H1 (cell line): ENCODE measurements around the gene TOMM5. TPM values are rescaled to one million over a fixed set of nuclear protein-coding genes. Genes with fewer than 3 reads are reported as not detected.

Experiments
- CTCF ChIA-PET: fragments of 300-600 bp; sonication (Branson Sonifier 250); formaldehyde crosslinking; loops from one replicate; lab custom pipeline; 2021; ENCODE audit not compliant: partially characterized antibody; lab: Charles Lee
- POLR2A ChIA-PET: fragments of 300-600 bp; sonication (Branson Sonifier 250); formaldehyde crosslinking; loops from one replicate; lab custom pipeline; 2021; ENCODE audit warnings: inconsistent platforms; ENCODE audit not compliant: partially characterized antibody; lab: Charles Lee
- DNase-seq, 2 experiments: peaks; one replicate each; pipeline versions ENCODE4 v3.0.0 to v3.0.0-alpha.2; 2010 to 2022; ENCODE audit warnings: low spot score in 2 of 2, low read depth in 1 of 2, mixed read lengths in 1 of 2
- FAIRE-seq: peaks from 2 replicates; lab custom pipeline; 2011; peaks lifted over from hg19 to GRCh38; lab: Jason Lieb, UNC
- H2AFZ ChIP-seq: 2 replicates; pipeline ENCODE4 v1.8.1; 2012; ENCODE audit warnings: low read length, inconsistent platforms
- H2AK5ac ChIP-seq: 2 replicates; pipeline ENCODE4 v1.6.1; 2013; ENCODE audit warnings: low read depth, low read length
- H2BK120ac ChIP-seq: replicated peaks from 2 replicates; pipeline ENCODE3; 2013; ENCODE audit warnings: low read depth, low read length, inconsistent platforms
- H2BK12ac ChIP-seq: 2 replicates; pipeline ENCODE4 v1.6.1; 2013; ENCODE audit warnings: low read depth, low read length
- H2BK15ac ChIP-seq: 2 replicates; pipeline ENCODE4 v1.6.1; 2013; ENCODE audit warnings: low read length
- H2BK20ac ChIP-seq: 2 replicates; pipeline ENCODE4 v1.6.1; 2013; ENCODE audit warnings: low read length
- H2BK5ac ChIP-seq: 2 replicates; pipeline ENCODE4 v1.6.1; 2013; ENCODE audit warnings: low read depth, low read length
- H3K14ac ChIP-seq: 2 replicates; pipeline ENCODE4 v1.6.1; 2013; ENCODE audit warnings: inconsistent platforms; ENCODE audit not compliant: insufficient read length
- H3K18ac ChIP-seq: 2 replicates; pipeline ENCODE4 v1.6.1; 2013; ENCODE audit warnings: low read length; ENCODE audit errors: extremely low read depth
- H3K23ac ChIP-seq: 2 replicates; pipeline ENCODE4 v1.6.1; 2013; ENCODE audit warnings: inconsistent platforms; ENCODE audit not compliant: insufficient read length
- H3K23me2 ChIP-seq: 2 replicates; pipeline ENCODE4 v1.6.1; 2013; ENCODE audit warnings: low read depth, low read length
- H3K27ac ChIP-seq: 2 replicates; pipeline ENCODE4 v1.6.1; 2011; ENCODE audit warnings: low read depth, low read length, inconsistent platforms
- H3K27me3 ChIP-seq, 4 experiments: replicated peaks in 1 of 4; 1 replicate in 1 of 4; 2 replicates in 3 of 4; pipeline versions ENCODE4 v1.6.1 to v1.8.1; 2011 to 2013; ENCODE audit warnings: low read length in 3 of 4, mild to moderate bottlenecking in 3 of 4, inconsistent platforms in 2 of 4, mixed read lengths in 2 of 4, moderate library complexity in 1 of 4; ENCODE audit not compliant: control insufficient read depth in 3 of 4, insufficient read depth in 3 of 4; ENCODE audit errors: extremely low read depth in 1 of 4
- H3K36me3 ChIP-seq, 4 experiments: 2 replicates each; pipeline versions ENCODE4 v1.6.1 to v1.8.1; 2011 to 2013; ENCODE audit warnings: mild to moderate bottlenecking in 4 of 4, low read length in 3 of 4, moderate library complexity in 2 of 4, control low read depth in 1 of 4, inconsistent platforms in 1 of 4; ENCODE audit not compliant: insufficient read depth in 4 of 4, control insufficient read depth in 2 of 4
- H3K4ac ChIP-seq: replicated peaks from 2 replicates; pipeline ENCODE3; 2013; ENCODE audit warnings: low read length, low read depth, mixed read lengths, inconsistent platforms; ENCODE audit not compliant: insufficient read length
- H3K4me1 ChIP-seq, 4 experiments: replicated peaks in 1 of 4; 1 replicate in 1 of 4; 2 replicates in 3 of 4; pipeline versions ENCODE4 v1.6.1 to v1.8.1; 2011 to 2013; ENCODE audit warnings: low read length in 3 of 4, inconsistent platforms in 2 of 4, mixed read lengths in 1 of 4; ENCODE audit not compliant: insufficient read depth in 4 of 4, control insufficient read depth in 3 of 4
- H3K4me2 ChIP-seq, 2 experiments: 2 replicates each; pipeline versions ENCODE4 v1.6.1 to v1.8.1; 2011 to 2013; ENCODE audit warnings: low read depth in 2 of 2, low read length in 2 of 2, control low read depth in 1 of 2, inconsistent platforms in 1 of 2, mild to moderate bottlenecking in 1 of 2; ENCODE audit not compliant: insufficient read depth in 1 of 2
- H3K4me3 ChIP-seq, 4 experiments: fragments of 200-600, 300-600 bp in 1 of 4; sonication (generic), shearing (Covaris generic), sonication (Bioruptor Twin) in 1 of 4; 2 replicates each; pipeline versions ENCODE4 v1.5.1 to v1.8.1; 2011 to 2016; ENCODE audit warnings: low read length in 4 of 4, low read depth in 3 of 4, control low read depth in 2 of 4, inconsistent platforms in 2 of 4, mild to moderate bottlenecking in 2 of 4, mixed read lengths in 1 of 4, moderate library complexity in 1 of 4; ENCODE audit not compliant: insufficient read depth in 2 of 4; ENCODE audit errors: extremely low read depth in 1 of 4
- H3K56ac ChIP-seq: replicated peaks from 2 replicates; pipeline ENCODE3; 2013; ENCODE audit warnings: low read depth, mild to moderate bottlenecking, mixed read lengths, low read length, inconsistent platforms; ENCODE audit not compliant: insufficient read length
- H3K79me1 ChIP-seq: 2 replicates; pipeline ENCODE4 v1.6.1; 2013; ENCODE audit warnings: low read depth, low read length, control low read depth
- H3K79me2 ChIP-seq, 2 experiments: 2 replicates each; pipeline versions ENCODE4 v1.6.1 to v1.8.1; 2012 to 2013; ENCODE audit warnings: low read length in 2 of 2, mild to moderate bottlenecking in 2 of 2, inconsistent platforms in 1 of 2; ENCODE audit not compliant: insufficient read depth in 2 of 2, control insufficient read depth in 1 of 2
- H3K9ac ChIP-seq, 4 experiments: replicated peaks in 1 of 4; 1 replicate in 1 of 4; 2 replicates in 3 of 4; pipeline versions ENCODE4 v1.6.1 to v1.8.1; 2011 to 2013; ENCODE audit warnings: low read depth in 3 of 4, low read length in 3 of 4, control low read depth in 2 of 4, mild to moderate bottlenecking in 2 of 4, moderate library complexity in 2 of 4, inconsistent platforms in 1 of 4; ENCODE audit errors: extremely low read depth in 1 of 4
- H3K9me3 ChIP-seq, 2 experiments: 2 replicates each; pipeline versions ENCODE4 v1.6.1 to v1.8.1; 2012 to 2013; ENCODE audit warnings: mild to moderate bottlenecking in 2 of 2, moderate library complexity in 2 of 2, control low read depth in 1 of 2, inconsistent platforms in 1 of 2, low read depth in 1 of 2, low read length in 1 of 2, mixed read lengths in 1 of 2; ENCODE audit not compliant: insufficient read depth in 2 of 2
- H4K20me1 ChIP-seq, 2 experiments: replicated peaks in 1 of 2; 2 replicates each; pipeline versions ENCODE3 to v1.8.1; 2011 to 2013; ENCODE audit warnings: inconsistent platforms in 2 of 2, low read length in 2 of 2, mild to moderate bottlenecking in 1 of 2; ENCODE audit not compliant: insufficient read depth in 2 of 2, control insufficient read depth in 1 of 2
- H4K5ac ChIP-seq: 2 replicates; pipeline ENCODE4 v1.6.1; 2013; ENCODE audit warnings: low read length, low read depth, mixed read lengths, inconsistent platforms; ENCODE audit not compliant: insufficient read length
- H4K8ac ChIP-seq: 2 replicates; pipeline ENCODE4 v1.8.0; 2013; ENCODE audit warnings: mild to moderate bottlenecking, moderate library complexity, low read length, inconsistent platforms; ENCODE audit not compliant: insufficient read depth; ENCODE audit errors: extremely low read depth
- H4K91ac ChIP-seq: replicated peaks from 2 replicates; pipeline ENCODE3; 2013; ENCODE audit warnings: low read length, mixed read lengths, inconsistent platforms; ENCODE audit not compliant: insufficient read length
- FOSL1 ChIP-seq: IDR thresholded peaks from 2 replicates; pipeline ENCODE4 v1.6.1; 2011; ENCODE audit warnings: mild to moderate bottlenecking, low read depth, low read length, moderate library complexity; ENCODE audit not compliant: insufficient read depth
- RAD21 ChIP-seq, 2 experiments: IDR thresholded peaks in 1 of 2; conservative IDR thresholded peaks in 1 of 2; 2 replicates each; pipeline ENCODE4 v1.6.1; 2011; ENCODE audit warnings: low read depth in 2 of 2, low read length in 2 of 2, improper control_type of control experiment in 1 of 2, inconsistent platforms in 1 of 2, mild to moderate bottlenecking in 1 of 2, moderate library complexity in 1 of 2
- WGBS, 2 experiments: shearing (Covaris generic) in 1 of 2; methylation state at CpG; one replicate each; pipeline versions ENCODE4 v1.1.6 to v1.1.7; 2013 to 2015; ENCODE audit warnings: low lambda C conversion rate in 2 of 2, mixed read lengths in 2 of 2, inconsistent platforms in 1 of 2, low coverage in 1 of 2, missing lambda C conversion rate in 1 of 2; ENCODE audit not compliant: insufficient replicate concordance in 2 of 2, insufficient coverage in 1 of 2, insufficient read length in 1 of 2; ENCODE audit errors: extremely low coverage in 1 of 2, missing lambda C conversion rate in 1 of 2; 5-methylcytosine and 5-hydroxymethylcytosine counted together
- polyA plus RNA-seq, 7 experiments: library from polyadenylated mRNA; depleted of rRNA in 3 of 7; stranded (reverse) in 5 of 7; unstranded in 2 of 7; fragments of >200 nt in 5 of 7; fragments of 200-250 nt in 2 of 7; gene quantifications; 1 replicate in 5 of 7; 2 replicates in 1 of 7; 4 replicates in 1 of 7; pipeline versions ENCODE4 v1.2.1 to v1.2.3, GENCODE V29; 2011 to 2013; ENCODE audit warnings: missing spikeins in 2 of 7, mixed read lengths in 2 of 7
- total RNA-seq: library from RNA; stranded (reverse); fragmentation: NEBNext Ultra II Directional; extraction: Animal tissue kit (Norgen Biotek cat#: 25700); gene quantifications from 2 replicates; pipeline ENCODE4 v1.2.1, GENCODE V29; 2021

TOMM5 gene
- total and polyA plus RNA-seq, 2 of the 8 experiments (the other 6 are each of a cell fraction or from before 2014, with no cell fraction given) = 171 to 174 TPM

- Histone ChIP-seq H2AFZ (no peak overlapping the region), H3K4me1 (peaks cover 8 to 27% (median 17%) of the 10 kb centered on the region in 4 experiments), H3K9me3 (no peaks in the 10 kb centered on the region), H4K20me1 (peaks cover 5 to 8% of the 10 kb centered on the region in 2 experiments), H3K23me2 (peaks cover 6% of the 10 kb centered on the region), H2BK5ac (no peak overlapping the region), H4K91ac (no peak overlapping the region), H3K27me3 (no peaks in the 10 kb centered on the region), H2AK5ac (no peak overlapping the region), H3K4me3 (no peak overlapping the region), H3K56ac (no peak overlapping the region), H3K79me1 (peaks cover 7% of the 10 kb centered on the region), H2BK20ac (no peak overlapping the region), H3K79me2 (peaks cover 0 to 25% of the 10 kb centered on the region in 2 experiments; a peak in 2 of 4 replicates), H2BK15ac (no peak overlapping the region), H2BK12ac (no peak overlapping the region), H3K27ac (no peak overlapping the region), H4K5ac (no peak overlapping the region), H4K8ac (no peak overlapping the region), H3K23ac (no peak overlapping the region), H3K14ac (no peak overlapping the region), H3K36me3 (0 out of 8 replicates have a peak, but pooled peaks cover 0 to 3% (median 0%) of the 10 kb centered on the region in 4 experiments), H3K9ac (no peak overlapping the region), H3K4me2 (no peak overlapping the region), H3K18ac (no peak overlapping the region), H2BK120ac (no peak overlapping the region), H3K4ac (no peak overlapping the region)
- FAIRE-seq (no peak), DNase-seq (no peak)
- TF ChIP-seq RAD21 (IDR thresholded peaks at IDR 0.05 in 1 of 2, conservative IDR thresholded peaks at IDR 0.05 in 1 of 2; ENCODE audit: low read depth in 2 of 2, low read length in 2 of 2) = no peak
- no peak for TF ChIP-seq FOSL1
- WGBS, 2 experiments = 77% methylated on average over 1 of the region's 1 CpG; no CpG with 5 or more reads in 1 of the 2 experiments
- POLR2A ChIA-PET = no interaction called here
- CTCF ChIA-PET = interaction anchor here (1.1 kb wide), 1 partner anchor 15 kb away, joined by 3 read pairs; no protein-coding TSS in a partner anchor
Measured at GRCh38 chr9:37571282-37571681, 21.1 kb downstream of the TOMM5 start.
